Activated naive CD4-positive, alpha-beta T cell (primary cell): Measurements from ENCODE around the gene CTLA4.

Source experiments
- DNase-seq, 4 experiments: peaks; one replicate each; lab custom pipeline; 2025; lab: John Stamatoyannopoulos, UW

The CTLA4 gene

GRCh38 chr2:203867561-203868200 lies at the start of gene CTLA4:
TSS of gene CTLA4 (plus strand) at chr2:203867771. CDS start at chr2:203867943, 172 bp downstream.
- DNase-seq: peak in 1 of 4 experiments; percentile 5

GRCh38 chr2:203818656-203819055 lies 48.9 kb upstream of the CTLA4 start:
- no peak for DNase-seq

- no peak for DNase-seq
These were observed 48.0 kb upstream of the CTLA4 start for GRCh38 chr2:203819434-203820133.

GRCh38 chr2:203820969-203821368 lies 46.6 kb upstream of the CTLA4 start:
- no peak for DNase-seq

- no peak for DNase-seq
These were observed 45.3 kb upstream of the CTLA4 start for GRCh38 chr2:203822240-203822639.

- no peak for DNase-seq
These were observed 44.4 kb upstream of the CTLA4 start for GRCh38 chr2:203823173-203823572.

GRCh38 chr2:203824057-203824456 lies 43.5 kb upstream of the CTLA4 start:
- DNase-seq: no peak

- DNase-seq: no peak
These were observed 43.0 kb upstream of the CTLA4 start for GRCh38 chr2:203824603-203825002.

- DNase-seq: no peak
These were observed 40.9 kb upstream of the CTLA4 start for GRCh38 chr2:203826704-203827103.

GRCh38 chr2:203830304-203831055 lies 37.1 kb upstream of the CTLA4 start:
- no peak for DNase-seq

- no peak for DNase-seq
These were observed 32.2 kb upstream of the CTLA4 start for GRCh38 chr2:203835420-203835819.

- no peak for DNase-seq
These were observed 31.4 kb upstream of the CTLA4 start for GRCh38 chr2:203835892-203836800.

- DNase-seq: no peak
These were observed 26.8 kb upstream of the CTLA4 start for GRCh38 chr2:203840655-203841205.

- no peak for DNase-seq
These were observed 25.9 kb upstream of the CTLA4 start for GRCh38 chr2:203841654-203842053.

GRCh38 chr2:203842373-203842772 lies 25.2 kb upstream of the CTLA4 start:
- DNase-seq: no peak

- DNase-seq: no peak
These were observed 21.0 kb upstream of the CTLA4 start for GRCh38 chr2:203846490-203847105.

GRCh38 chr2:203849010-203849409 lies 18.6 kb upstream of the CTLA4 start:
- DNase-seq: no peak

- no peak for DNase-seq
These were observed 14.8 kb upstream of the CTLA4 start for GRCh38 chr2:203852760-203853159.

- no peak for DNase-seq
These were observed 14.3 kb upstream of the CTLA4 start for GRCh38 chr2:203853271-203853670.

- DNase-seq: no peak
These were observed 13.8 kb upstream of the CTLA4 start for GRCh38 chr2:203853722-203854121.

GRCh38 chr2:203855274-203855673 lies 12.3 kb upstream of the CTLA4 start:
- no peak for DNase-seq
